NCI-H345 (cell line): ENCODE results near the gene ERC2.

Source experiments
- DNase-seq: peaks from one replicate; lab custom pipeline; 2025; lab: John Stamatoyannopoulos, UW

Gene ERC2

DNA sequence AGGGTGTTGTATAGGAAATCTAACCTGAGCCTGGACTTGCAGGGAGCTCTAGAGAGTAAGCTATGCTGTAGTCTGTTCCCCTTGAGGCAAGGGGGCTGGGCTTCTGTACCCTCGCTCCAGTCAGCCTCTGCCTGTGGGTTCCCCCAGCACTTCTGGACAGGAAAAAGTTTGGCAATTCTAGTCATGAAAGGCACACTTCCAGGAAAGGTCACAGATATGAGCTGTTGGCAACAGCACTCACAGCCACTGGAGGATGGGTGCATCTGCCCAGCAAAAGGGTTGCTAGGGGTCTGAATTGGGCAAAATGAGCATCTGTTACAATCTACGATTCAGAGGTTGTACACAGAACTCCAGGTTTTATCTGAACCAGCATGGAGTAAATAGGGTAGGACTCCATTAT, 281.2 kb downstream of the ERC2 start:
- no peak for DNase-seq

- DNase-seq = no peak
Observed at GRCh38 chr3:56185827-56186226, 282.4 kb downstream of the ERC2 start.

DNA sequence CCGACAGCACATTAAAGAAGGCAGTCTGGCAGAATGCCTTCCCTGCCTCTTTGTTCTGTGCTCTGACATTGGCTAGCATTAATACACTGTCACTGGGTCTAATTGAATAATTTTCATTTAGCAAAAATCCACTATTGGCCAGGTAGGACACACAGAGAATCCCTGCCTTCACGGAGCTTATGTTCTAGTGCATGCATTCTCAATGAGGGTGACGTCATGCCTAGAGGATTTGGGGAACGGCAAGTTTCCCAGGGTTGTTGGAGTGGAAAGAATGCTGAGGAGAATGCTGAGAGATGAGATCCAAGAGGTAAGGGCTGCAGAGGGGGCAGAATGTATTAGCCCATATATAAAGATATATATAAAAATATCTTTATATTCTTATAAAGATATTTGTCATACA, 284.7 kb downstream of the ERC2 start:
- DNase-seq = no peak

DNA sequence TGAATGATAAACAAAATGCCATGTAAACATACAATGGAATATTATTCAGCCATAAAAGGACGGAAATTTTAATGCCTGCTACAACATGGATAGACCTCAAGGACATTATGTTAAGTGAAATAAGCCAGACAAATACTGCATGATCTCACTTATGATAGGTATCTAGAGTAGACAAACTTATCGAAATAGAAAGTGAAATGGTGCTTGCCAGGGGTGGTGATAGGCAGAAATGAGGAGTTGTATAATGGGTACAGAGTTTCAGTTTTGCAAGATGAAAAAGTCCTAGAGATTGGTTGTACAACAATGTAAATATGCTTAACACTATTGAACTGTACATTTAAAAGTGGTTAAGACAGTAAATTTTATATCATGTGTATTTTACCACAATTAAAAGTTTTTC, 287.8 kb downstream of the ERC2 start:
- DNase-seq = no peak

- DNase-seq = no peak
Observed at GRCh38 chr3:56173601-56174000, 294.7 kb downstream of the ERC2 start.

DNA sequence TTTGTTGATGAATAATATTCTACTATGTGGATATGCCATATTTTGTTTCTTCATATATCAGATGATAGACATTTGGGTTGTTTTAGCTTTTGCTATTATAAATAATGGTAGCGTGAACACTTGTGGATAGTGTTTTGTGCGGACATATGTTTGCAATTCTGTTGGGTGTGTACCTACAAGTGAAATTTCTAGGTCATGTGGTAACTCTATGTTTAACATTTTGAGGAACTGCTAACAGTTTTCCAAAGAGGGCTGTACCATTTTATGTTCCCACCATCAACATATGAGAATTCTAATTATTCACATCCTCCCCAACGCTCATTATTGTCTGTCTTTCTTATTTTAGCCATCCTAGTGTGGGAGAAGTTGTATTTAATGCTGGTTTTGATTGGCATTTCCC, 303.8 kb downstream of the ERC2 start:
- no peak for DNase-seq

DNA sequence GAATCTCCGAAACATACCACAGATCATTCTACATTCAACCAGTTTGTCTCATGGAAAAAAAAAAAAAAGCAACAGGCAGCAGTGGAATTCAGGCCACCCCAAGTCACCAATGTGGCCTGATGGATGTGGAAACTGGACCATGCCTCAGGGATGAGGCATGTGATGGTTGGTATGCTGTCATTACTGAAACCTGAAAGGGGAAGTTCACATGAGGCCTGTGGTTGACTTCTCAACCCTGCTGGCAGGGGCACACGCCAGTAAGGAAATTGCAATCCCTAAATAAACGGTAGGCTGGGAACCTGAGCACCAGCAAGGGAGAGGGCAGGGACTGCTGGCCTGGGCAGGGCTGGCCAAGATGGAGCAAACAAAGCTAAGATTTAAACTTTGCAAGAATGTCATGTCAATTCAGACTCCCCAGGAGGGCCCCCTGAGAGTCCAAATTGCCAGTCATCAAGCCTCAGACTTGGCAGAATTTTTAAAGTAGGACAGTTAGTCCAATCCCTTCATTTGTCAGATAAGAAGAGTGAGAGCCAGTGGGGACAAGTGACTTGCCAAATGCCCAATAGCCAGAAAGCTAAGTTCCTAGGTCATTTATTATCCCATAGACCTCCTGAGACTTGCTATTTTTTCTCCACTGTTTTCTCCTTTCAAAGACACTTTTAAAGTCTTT, 310.4 kb downstream of the ERC2 start:
- DNase-seq = no peak

DNA sequence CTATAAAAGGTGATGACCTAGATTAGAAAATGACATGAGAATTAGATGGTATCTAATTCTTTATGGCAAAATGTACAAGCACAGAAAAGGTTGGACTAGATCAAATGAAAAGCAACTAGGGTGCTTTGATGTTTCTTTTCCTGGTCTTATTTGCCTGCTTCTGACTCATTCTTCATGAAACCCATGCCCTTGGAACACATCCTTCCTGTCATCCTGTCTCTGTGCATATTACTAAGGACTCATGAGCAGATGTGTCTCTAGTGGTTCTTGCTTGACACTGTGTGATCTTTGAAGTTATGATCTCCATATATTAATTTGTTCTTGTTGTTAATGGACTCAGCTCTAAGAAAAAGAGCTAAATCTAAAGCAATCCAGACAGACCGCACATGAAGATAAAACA, 314.0 kb downstream of the ERC2 start:
- no peak for DNase-seq

- no peak for DNase-seq
Observed at GRCh38 chr3:56147354-56147753, 320.9 kb downstream of the ERC2 start.

- no peak for DNase-seq
Observed at GRCh38 chr3:56145410-56145809, 322.9 kb downstream of the ERC2 start.

- DNase-seq = no peak
Observed at GRCh38 chr3:56144805-56145204, 323.5 kb downstream of the ERC2 start.

DNA sequence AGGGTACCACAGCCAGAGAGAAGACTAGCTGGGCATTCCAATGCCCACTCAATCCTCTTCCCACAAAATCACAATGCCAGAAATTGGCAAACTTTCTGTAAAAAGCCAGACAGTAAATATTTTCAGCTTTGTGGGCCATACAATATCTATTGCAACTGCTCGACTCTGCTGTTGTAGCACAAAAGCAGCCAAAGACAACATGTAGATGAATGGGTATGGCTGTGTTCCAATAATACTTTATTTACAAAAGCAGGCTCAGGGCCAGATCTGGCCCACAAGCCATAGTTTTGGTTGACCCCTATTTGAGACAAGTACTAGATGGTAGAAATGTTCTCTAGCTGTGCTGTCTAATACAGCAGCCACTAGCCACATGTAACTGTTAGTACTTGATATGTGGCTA, 330.9 kb downstream of the ERC2 start:
- DNase-seq = peak; percentile 55

DNA sequence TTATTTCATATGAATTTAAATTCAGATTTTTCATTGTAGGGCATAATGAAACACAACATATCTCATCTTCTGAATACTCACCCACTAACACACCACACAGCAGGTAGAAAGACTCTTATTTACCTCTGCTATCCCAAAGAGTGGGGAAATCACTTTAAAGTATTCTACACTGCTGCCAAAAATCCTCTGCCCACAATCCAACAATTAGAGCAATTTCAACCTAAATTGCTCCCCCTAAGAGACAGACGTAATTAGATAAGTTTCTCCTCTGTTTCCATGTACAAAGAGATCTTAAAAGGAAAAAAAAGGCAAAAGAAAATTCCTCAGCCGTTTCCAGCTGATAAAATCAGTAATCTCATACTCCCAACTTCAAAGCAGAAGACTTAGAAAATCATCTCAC, 331.8 kb downstream of the ERC2 start:
- no peak for DNase-seq

- DNase-seq = no peak
Observed at GRCh38 chr3:56135941-56136340, 332.3 kb downstream of the ERC2 start.

- DNase-seq = no peak
Observed at GRCh38 chr3:56133423-56133822, 334.8 kb downstream of the ERC2 start.

- no peak for DNase-seq
Observed at GRCh38 chr3:56132762-56133161, 335.5 kb downstream of the ERC2 start.

- DNase-seq = no peak
Observed at GRCh38 chr3:56131974-56132590, 336.2 kb downstream of the ERC2 start.

- no peak for DNase-seq
Observed at GRCh38 chr3:56130036-56130435, 338.2 kb downstream of the ERC2 start.

DNA sequence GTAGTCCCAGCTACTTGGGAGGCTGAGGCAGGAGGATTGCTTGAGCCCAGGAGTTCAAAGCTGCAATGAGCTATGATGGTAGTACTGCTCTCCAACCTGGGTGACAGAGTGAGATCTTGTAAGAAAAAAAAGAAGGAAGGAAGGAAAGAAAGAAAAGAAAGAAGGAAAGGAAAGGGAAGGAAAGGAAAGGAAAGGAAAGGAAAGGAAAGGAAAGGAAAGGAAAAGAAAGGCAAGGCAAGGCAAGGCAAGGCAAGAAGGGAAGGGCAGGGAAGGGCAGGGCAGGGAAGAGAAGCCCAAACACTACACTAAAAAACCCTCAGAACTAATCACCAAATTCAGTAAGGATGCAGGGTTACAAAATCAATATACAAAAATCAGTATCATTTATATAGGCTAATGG, 341.6 kb downstream of the ERC2 start:
- DNase-seq = no peak

GRCh38 chr3:56125358-56126005, 342.8 kb downstream of the ERC2 start:
- no peak for DNase-seq

GRCh38 chr3:56124546-56124945, 343.7 kb downstream of the ERC2 start:
- DNase-seq = no peak

DNA sequence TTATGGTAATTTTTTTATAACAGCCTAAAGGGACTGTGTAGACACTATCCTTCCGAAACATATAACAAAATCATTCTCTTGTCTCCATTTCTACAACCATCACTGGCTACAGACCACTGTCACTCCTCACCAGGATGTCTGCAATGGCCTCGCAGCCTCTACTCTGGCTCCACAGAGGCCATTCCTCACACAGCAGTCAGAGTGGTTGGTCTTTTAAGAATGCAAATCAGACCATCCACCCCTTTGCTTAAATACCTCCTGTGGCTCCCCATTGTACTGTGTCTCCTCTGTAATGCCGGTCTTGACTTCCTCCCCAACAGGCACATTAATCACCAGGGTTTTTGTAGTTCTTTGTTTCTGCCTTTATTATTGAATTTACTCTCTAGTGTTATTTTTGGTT, 344.8 kb downstream of the ERC2 start:
- DNase-seq = no peak

DNA sequence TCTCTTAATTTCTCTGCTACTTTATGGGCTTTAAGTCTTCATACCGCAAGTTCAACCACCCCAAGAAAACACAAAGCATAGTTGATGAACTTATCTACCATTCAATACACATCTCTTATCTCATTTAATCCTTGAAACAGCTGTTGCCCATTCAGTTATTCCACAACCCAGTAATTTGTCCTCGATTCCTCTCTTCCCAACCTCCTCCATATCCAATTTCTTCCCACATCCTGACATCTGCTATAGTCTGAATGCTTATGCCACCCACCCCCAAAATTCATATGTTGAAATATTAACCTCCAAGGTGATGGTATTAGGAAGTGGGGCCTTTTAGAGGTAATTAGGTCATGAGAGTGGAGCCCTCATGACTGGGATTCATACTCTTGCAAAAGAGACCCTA, 345.4 kb downstream of the ERC2 start:
- no peak for DNase-seq

DNA sequence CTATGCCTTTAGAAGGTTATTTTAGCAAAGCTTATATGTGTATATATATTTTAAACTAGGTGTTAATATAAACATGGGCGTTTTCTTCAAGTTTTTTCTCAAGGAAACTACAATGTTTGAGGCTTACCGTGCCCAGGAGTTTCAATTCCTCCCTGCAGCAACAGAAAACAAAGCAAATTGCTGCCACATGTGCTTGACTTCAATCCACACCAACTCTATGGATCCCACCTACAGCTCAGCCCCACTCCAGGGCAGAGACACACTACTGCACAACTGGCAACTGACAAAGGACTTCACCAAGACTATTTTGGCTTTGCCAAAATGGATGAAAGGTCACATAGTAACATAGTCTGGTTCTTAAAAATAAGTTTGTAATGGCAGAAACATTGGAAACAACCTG, 346.6 kb downstream of the ERC2 start:
- no peak for DNase-seq
